HG03354 (cell line): ENCODE measurements around the gene GBP3.
A peak's percentile ranks its signal among the peaks of the same experiment; 100 is the strongest.
"Not testable (repeated sequence)": the region's sequence is repeated elsewhere in the genome, so short reads cannot be mapped to it uniquely, and the experiment has no call there.

Experiments used
- ATAC-seq: cut with Tn5 transposase; IDR thresholded peaks from one replicate; pipeline ENCODE4 v1.9.1; 2021; ENCODE audit warnings: mild to moderate bottlenecking; ENCODE audit not compliant: unreplicated experiment, poor library complexity, severe bottlenecking

The GBP3 gene, protein sequence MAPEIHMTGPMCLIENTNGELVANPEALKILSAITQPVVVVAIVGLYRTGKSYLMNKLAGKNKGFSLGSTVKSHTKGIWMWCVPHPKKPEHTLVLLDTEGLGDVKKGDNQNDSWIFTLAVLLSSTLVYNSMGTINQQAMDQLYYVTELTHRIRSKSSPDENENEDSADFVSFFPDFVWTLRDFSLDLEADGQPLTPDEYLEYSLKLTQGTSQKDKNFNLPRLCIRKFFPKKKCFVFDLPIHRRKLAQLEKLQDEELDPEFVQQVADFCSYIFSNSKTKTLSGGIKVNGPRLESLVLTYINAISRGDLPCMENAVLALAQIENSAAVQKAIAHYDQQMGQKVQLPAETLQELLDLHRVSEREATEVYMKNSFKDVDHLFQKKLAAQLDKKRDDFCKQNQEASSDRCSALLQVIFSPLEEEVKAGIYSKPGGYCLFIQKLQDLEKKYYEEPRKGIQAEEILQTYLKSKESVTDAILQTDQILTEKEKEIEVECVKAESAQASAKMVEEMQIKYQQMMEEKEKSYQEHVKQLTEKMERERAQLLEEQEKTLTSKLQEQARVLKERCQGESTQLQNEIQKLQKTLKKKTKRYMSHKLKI

DNA sequence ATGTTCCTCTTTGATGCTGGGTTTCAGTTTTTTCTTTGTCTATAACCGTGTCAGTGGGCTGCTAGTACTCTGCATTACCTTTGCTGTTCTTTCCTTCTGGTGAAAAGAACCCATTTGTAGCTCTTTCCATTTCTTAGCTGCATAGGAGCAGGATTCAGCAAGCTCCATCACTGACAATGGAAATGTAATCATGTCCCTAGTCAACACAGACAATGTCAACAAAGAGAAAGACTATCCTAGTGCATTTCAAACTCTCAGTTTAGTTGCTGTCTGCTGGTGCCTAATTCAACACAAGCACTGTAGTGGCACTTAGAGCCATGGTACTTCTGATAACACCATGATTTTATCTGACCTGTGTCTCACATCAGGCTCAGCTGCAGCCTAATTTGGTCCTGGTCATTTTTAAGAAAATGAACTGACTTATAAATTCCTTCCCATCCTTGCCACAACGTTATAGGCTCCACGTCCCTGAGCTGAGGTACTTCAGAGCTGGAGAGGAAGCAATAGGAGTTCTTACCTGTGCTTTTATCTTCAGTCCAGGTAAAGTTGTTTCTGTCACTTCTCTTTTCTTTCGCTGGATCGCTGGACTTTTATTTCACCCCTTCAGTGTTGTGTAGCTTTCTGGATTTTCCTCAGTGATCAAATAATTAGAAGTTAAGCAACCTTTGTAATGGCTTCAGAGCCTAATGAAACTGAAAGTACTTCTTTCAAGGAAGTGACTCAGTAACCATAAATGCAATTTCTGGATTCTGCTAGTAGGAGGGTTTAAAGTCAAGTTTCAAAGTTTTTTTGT lies at the start of gene GBP3:
GBP3 (minus strand) TSS at position 700 of the 793 bp plus-strand sequence. CDS start 2,145 bp downstream, outside the sequence.
- ATAC-seq, result peak; percentile 85

DNA sequence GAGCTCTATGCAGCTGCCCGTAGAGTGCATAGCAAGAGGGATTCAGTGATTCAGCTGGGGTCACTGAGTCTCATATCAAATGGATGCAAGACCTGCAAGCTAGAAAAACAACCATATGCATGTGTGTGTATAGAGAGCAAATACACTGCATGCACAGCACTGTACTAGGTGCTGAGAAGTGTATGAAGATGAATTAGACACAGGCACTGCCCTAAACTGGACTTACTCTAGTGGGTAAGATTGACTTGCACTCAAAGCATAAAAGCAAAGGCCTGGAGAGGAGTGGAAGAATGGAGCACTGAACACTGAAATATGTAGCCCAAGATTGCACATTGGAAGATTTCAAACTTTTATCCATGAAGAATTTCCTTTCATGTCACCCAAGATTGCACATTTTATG lies 47.8 kb upstream of the GBP3 start:
- no peak for ATAC-seq

DNA sequence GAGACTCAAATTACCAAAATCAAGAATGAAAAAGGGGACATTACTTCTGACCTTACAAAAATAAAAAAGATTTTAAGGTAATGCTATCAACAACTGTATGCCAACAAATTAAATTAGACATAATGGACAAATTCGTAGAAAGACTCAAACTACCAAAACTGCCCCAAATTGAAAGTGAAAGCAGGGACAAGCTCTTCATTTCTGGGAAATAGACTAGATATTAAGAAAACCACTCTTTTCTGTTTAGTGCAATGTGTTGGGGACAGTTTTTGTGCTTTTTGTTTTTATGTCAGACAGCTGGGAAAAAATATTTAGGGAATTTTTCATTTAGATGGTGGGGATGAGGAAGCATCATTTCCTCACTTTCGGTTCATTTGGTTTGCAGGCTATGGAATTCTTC lies 47.3 kb upstream of the GBP3 start:
- no peak for ATAC-seq

DNA sequence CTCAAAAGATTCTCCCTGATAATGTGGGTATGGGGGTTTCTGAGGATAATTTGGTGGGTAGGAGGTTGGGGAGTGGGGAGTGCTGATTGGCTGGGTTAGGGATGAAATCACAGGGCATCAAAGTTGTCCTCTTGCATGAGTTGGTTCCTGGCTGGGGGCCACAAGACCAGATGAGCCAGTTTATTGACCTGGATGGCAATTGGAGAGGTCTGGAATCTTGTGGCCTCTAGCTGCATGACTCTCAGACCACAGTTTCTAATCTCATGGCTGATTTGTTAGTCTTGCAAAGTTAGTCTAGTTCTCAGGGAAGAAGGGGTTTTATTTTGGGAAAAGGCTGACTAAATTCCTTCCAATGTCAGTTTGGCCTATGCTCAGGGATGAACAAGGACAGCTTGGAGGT lies 45.6 kb upstream of the GBP3 start:
- ATAC-seq, result no peak

DNA sequence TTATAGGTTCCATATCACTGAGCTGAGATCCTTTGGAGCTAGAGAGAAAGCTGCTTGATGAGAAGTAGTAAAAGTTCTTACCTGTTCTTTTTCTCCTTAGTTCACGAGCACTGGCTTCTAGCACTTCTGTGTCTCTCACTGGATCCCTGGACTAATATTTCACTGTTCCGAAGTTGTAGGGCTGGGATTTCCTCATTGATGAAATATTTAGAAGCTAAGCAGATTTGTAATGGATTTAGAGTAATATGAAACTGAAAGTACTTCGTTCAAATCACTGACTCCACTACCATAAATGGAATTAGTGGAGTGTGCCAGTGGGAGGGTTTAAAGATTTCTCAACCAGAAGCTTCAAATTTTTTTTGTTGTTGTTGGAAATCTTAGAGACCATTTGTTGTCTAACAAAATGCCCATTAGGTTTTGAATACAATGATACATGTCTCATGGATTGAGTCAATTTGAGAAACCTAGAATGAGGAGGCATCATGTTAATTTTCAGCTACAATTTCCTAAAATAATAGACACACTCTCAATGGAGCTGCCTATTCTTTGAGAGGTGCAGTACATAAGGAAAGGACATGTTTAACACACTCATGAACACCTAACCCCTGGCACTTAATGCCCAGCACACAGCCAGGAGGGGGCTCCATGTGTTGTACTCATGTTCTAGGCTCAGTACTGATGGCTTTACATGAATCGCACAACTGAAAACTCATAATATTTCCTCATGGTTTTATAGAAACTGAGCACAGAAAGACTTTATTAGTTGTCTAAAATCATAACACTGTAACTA lies 42.6 kb upstream of the GBP3 start, which contains the start of gene GBP1:
GBP1 (minus strand) TSS at position 130 of the 790 bp plus-strand sequence. CDS start 1,974 bp downstream, outside the sequence.
- peak; percentile 79 for ATAC-seq

DNA sequence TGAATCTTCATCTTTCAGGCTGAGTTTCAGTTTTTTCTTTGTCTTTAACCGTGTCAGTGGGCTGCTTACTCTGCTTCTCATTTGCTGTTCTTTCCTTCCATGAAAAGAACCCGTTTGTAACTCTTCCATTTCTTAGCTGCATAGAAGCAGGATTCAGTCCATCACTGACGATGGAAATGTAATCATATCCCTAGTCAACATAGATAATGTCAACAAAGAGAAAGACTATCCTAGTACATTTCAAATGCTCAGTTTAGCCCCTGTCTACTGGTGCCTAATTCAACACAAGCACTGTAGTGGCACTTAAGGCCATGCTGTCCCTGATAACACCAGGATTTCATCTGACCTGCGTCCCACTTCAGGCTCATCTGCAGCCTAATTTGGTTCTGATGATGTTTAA lies 42.0 kb upstream of the GBP3 start:
- peak; percentile 56 for ATAC-seq

DNA sequence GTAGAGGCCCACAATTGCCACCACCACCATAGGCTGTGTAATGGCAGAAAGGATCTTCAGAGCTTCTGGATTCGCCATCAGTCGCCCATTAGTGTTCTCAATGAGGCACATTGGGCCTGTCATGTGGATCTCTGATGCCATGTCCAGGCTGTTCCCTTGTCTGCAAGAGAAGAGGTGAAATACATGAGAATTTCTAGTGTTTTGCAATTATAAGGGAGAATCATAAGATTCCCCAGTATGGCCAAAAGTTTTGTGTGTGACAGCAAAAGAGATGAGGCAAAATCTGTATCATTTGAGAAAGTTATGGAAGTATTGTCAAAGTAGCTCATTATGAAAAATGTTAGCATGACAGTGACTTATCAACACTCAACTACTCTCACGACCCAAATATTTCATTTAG lies 40.4 kb upstream of the GBP3 start:
- no peak for ATAC-seq

DNA sequence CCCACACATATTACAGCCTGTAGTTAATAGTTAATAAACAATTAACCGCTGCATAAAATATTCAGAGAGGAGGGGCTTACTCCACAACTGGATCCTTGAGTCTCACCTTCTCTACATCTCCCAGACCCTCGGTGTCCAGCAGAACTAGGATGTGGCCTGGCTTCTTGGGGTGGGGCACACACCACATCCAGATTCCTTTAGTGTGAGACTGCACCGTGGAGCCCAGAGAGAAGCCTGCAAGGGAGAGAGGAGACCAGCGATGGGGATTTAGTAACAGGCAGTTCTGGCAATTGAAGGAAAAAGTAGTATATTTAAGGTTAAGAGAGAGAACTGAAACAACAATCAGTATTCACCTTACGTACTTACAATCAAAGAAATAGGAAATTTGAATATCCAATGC lies 37.4 kb upstream of the GBP3 start:
- no peak for ATAC-seq

DNA sequence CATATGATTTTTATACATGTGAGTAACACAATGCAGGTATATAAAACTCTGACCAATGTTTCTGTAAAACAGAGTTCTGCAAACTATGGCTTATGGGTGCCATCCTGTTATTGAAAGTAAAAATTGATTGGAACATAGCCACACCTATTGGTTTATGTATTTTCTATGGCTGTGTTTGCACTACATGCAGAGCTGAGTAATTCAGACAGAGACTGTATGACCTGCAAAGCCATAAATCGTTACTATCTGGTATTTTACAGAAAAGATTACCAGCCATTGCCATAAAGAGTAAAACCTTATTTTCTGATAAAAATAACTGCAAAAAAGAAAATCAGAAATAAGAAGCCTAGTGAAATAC lies 29.3 kb upstream of the GBP3 start:
- no peak for ATAC-seq

DNA sequence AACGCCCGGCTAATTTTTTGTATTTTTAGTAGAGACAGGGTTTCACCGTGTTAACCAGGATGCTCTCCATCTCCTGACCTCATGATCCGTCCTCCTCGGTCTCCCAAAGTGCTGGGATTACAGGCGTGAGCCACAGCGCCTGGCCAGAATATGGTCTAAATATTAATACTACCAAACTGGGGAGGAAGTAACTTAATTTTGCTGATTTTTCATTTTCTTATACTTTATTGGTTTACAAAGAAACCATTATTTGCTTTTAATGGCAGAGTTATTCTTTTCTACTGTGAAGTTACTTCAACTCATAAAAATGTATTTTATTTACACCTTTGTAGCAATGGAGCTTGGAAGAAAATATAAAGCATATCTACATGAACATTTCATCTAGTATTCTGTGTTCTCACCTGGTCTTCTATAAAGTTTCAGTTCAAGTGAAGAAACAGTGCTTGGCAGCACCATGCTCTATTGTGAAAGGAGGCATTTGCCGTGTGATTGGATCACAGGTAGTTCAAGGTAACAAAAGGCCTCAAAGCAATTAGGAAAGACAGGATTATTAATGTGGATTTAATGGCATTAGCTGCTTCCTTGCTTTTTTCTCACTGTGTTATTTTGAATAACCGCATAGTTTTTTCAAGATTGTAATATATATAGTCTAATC lies 28.8 kb upstream of the GBP3 start:
- no peak for ATAC-seq

DNA sequence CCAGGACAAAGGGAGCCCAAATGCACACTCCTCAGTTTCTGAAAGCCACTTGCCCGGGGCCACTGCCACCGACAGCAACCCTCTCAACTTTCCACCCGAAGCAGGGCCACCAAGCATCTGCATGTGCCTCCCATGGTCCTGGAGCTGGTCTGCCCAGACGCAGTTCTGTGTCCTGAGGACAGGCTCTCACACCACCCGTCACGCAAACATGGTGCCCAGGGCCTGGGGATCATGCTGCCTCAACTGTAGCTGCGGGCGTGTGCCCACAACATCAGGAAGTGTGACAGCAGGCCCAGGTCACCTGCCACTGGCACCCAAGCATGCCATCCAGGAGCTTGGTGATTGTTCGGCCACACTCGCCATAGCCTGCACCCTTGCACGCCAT lies 28.0 kb upstream of the GBP3 start:
- no peak for ATAC-seq

DNA sequence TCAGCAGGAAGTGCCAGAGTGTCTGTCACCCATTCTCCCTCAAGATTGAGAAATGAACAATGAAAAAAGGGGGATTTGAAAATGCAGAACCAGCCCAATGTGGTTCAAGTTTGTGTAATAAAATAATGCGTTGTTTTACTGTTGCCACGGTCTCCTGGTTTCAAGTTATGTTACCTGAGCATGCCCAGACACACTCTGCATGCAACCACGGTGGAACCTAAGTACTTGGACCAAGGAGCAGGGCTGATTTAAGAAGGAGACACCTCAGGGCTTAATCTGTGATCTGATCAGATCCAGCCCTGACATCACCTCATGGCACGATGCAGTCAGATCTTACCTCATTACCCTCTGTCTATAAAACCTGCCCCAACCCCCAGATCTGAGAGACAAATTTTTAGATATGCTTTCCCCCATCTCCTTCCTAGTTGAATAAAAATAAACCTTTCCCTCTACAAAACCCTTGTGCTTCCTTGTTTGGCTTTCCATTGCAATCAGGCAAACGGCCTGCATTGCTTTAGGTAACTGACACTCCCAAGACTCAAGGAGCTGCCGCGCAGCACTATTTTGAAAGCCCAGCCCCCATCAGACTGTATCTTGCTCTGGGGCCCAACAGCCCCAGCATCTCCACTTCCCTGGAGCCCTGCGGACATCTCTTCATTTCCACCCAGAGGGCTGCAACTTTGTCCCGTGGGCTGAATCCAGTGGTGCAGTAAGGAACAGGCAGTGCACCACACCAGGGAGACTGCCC lies 27.4 kb upstream of the GBP3 start:
- not testable (repeated sequence) for ATAC-seq

DNA sequence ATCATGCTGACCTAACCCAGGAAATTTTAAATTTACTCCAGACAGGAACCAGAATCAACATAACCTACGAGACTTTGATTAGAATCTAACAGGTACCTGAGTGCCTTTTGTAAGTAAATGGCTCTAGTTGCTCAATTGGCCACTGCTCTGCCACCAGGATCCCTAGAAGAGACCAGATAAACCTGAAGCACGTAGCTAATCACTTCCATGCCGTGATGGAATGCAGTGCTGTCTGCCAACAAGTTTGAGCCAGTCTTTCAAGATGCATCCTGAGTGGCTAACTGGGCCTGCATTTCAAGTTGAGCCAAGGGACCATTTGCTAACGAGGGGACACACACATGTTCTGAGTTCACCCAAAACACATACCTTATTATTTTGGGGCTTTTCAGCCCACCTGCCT lies 26.5 kb upstream of the GBP3 start:
- not testable (repeated sequence) for ATAC-seq

DNA sequence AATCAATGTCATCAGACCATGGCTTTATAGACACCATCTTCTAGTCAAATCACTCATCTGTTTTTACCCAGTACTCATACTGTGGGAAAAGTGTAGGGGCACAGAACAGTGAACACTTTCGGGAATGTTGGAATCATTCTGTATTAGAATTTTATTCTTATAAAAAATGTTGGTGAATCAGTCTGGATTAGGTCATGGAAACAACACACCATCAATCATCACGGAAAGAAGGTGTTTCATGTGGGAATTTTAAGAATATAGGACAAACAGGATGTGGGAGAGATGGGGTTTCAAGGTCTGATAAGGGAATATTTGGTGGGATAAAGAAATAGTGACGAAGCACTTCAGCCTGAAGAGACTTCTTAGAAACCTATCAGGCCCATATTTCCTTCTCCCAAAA lies 25.1 kb upstream of the GBP3 start:
- no peak for ATAC-seq

DNA sequence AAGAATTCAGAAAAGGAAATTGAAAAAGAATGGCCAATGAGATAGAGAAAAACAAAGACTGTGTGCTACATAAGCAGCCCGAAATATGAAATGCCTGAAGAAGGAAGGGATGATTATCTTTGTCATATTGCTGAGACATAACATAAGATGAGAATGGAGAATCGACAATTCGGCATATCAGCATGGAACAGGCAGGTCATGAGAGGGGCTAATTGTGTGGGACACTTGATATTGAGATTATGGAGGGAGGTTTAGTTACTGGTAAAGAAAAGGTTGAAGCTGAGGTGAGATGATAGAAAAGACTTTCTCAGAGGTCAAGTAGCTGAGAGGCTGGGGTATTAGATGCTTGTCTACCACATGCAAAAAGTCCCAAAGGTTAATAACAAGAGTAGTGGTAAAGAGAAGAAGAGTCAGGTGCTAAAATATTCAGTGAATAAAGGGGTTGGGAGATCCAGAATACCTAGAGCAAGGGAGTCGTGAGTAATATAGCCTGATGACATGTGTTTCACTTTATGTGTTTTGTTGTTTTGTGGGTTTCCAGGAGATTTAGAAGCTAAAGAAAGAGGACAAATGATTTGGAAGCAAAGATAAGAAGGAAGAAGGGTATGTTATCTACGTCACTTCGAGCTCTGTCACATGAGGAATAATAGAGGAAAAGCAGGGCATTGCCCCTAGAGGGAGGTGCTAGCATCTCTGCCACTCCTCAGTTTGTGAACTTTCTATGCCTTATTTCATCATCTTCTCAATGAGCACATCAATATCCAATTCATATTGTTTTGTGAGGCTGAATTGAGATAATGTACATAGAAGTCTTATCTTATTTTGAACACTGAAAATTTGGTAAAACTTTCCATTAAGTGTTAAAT lies 23.9 kb upstream of the GBP3 start:
- not testable (repeated sequence) for ATAC-seq

DNA sequence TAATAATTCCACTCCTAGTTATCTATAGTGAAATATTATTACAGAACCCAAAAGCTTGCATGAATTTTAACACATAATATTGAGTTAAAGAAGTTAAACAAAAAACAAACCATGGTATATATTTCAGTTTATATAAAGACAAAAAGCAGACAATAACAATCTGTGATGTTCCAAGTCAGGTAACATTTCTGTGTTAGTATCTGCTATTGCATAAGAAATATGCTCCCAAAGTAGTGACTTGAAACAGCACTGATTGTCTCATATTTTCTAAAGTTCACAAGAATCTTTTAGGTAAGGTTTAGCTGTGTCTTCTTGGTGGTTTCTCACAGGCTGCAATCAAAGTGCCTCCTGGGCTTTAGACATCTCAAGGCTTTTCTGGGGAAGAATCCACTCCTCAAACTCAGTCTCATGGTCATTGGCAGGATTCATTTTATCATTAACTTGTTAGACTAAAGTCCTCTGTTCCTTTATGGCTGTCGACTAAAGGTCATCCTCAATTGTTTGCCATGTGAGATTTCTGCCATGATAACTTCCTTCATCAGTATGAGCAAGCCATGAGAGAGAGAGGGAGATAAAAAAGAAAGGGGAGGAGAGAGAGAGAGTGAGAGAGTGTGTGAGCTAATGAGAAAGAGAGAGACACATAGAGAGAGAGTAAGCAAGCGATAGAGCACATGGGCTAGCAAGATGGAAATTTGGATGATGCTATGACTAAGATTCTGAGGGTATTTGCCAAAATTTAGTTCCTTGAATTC lies 22.5 kb upstream of the GBP3 start:
- no peak for ATAC-seq

DNA sequence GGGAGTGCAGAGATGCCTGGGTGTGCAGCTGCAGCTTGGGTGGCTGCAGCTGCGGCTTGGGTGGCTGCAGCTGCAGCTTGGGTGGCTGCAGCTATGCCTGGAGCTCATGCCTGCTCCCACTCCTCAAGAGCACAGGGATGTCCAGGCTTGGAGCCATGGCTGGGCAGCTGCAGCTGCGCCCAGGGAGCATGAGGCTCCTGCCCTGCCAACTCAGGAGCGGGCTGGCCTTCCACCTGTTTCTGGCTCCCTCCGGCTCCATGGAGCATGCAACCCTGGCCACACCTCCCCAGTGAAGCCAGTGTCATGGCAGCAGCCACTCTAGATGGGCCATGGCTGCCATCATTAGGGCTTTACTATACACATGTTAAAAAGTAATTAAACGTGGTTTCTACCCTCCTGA lies 21.3 kb upstream of the GBP3 start:
- ATAC-seq, result no peak
